Mesenchymal stem cell (in vitro differentiated cells and primary cell): ENCODE results near the gene AKAP9.
"Not testable (repeated sequence)": the region's sequence is repeated elsewhere in the genome, so short reads cannot be mapped to it uniquely, and the experiment has no call there.

Source experiments
- DNase-seq: peaks from one replicate; pipeline ENCODE4 v3.0.0-alpha.2; 2013
- H2AFZ ChIP-seq: one replicate; pipeline ENCODE4 v1.6.1; 2013; ENCODE audit warnings: low read depth, mild to moderate bottlenecking, control low read depth, inconsistent platforms, low read length, moderate library complexity
- H2AK5ac ChIP-seq: 2 replicates; pipeline ENCODE4 v1.6.1; 2013; ENCODE audit warnings: low read length, moderate library complexity, mild to moderate bottlenecking, inconsistent platforms; ENCODE audit not compliant: severe bottlenecking
- H2BK120ac ChIP-seq: one replicate; pipeline ENCODE4 v1.6.1; 2013; ENCODE audit warnings: low read depth, mild to moderate bottlenecking, inconsistent platforms, low read length, moderate library complexity
- H2BK12ac ChIP-seq, 2 experiments: one replicate each; pipeline ENCODE4 v1.6.1; 2013; ENCODE audit warnings: inconsistent platforms in 2 of 2, low read length in 2 of 2, mild to moderate bottlenecking in 2 of 2, moderate library complexity in 2 of 2, control low read depth in 1 of 2
- H2BK15ac ChIP-seq: one replicate; pipeline ENCODE4 v1.6.1; 2013; ENCODE audit warnings: mild to moderate bottlenecking, low read depth, inconsistent platforms; ENCODE audit not compliant: poor library complexity, severe bottlenecking
- H2BK5ac ChIP-seq: 2 replicates; pipeline ENCODE4 v1.6.1; 2013; ENCODE audit warnings: low read depth, mild to moderate bottlenecking, low read length, control low read depth, inconsistent platforms; ENCODE audit not compliant: poor library complexity, severe bottlenecking
- H3K14ac ChIP-seq, 2 experiments: one replicate each; pipeline ENCODE4 v1.6.1; 2013; ENCODE audit warnings: inconsistent platforms in 2 of 2, low read length in 2 of 2, control low read depth in 1 of 2, mild to moderate bottlenecking in 1 of 2, moderate library complexity in 1 of 2
- H3K18ac ChIP-seq, 2 experiments: one replicate each; pipeline ENCODE4 v1.6.1; 2013; ENCODE audit warnings: inconsistent platforms in 2 of 2, low read length in 2 of 2, control low read depth in 1 of 2, low read depth in 1 of 2, mild to moderate bottlenecking in 1 of 2
- H3K23ac ChIP-seq, 2 experiments: one replicate each; pipeline ENCODE4 v1.6.1; 2013; ENCODE audit warnings: inconsistent platforms in 2 of 2, low read length in 2 of 2, mild to moderate bottlenecking in 2 of 2, moderate library complexity in 2 of 2, control low read depth in 1 of 2
- H3K27ac ChIP-seq: 2 replicates; pipeline ENCODE4 v1.5.1; 2013; ENCODE audit warnings: mild to moderate bottlenecking, moderate library complexity, low read length, control low read depth, inconsistent platforms; ENCODE audit not compliant: poor library complexity, severe bottlenecking
- H3K27me3 ChIP-seq, 2 experiments: 2 replicates each; pipeline versions ENCODE4 v1.6.1 to v1.7.0; 2013; ENCODE audit warnings: low read length in 2 of 2, mild to moderate bottlenecking in 2 of 2, moderate library complexity in 2 of 2, control low read depth in 1 of 2, inconsistent platforms in 1 of 2; ENCODE audit not compliant: control insufficient read depth in 1 of 2, insufficient read depth in 1 of 2
- H3K36me3 ChIP-seq, 2 experiments: 2 replicates each; pipeline versions ENCODE4 v1.6.1 to v1.7.0; 2013; ENCODE audit warnings: low read length in 2 of 2, control low read depth in 1 of 2, inconsistent platforms in 1 of 2, low read depth in 1 of 2, mild to moderate bottlenecking in 1 of 2; ENCODE audit not compliant: insufficient read depth in 2 of 2, control insufficient read depth in 1 of 2
- H3K4ac ChIP-seq, 2 experiments: one replicate each; pipeline ENCODE4 v1.6.1; 2013; ENCODE audit warnings: inconsistent platforms in 2 of 2, low read length in 2 of 2, mild to moderate bottlenecking in 2 of 2, moderate library complexity in 2 of 2, control low read depth in 1 of 2, low read depth in 1 of 2
- H3K4me1 ChIP-seq: 2 replicates; pipeline ENCODE4 v1.6.1; 2013; ENCODE audit warnings: low read depth, low read length, control low read depth; ENCODE audit not compliant: control insufficient read depth, insufficient read depth
- H3K4me2 ChIP-seq: 2 replicates; pipeline ENCODE4 v1.6.1; 2013; ENCODE audit warnings: low read length, mild to moderate bottlenecking, inconsistent platforms; ENCODE audit not compliant: poor library complexity, severe bottlenecking
- H3K4me3 ChIP-seq, 2 experiments: 2 replicates each; pipeline versions ENCODE4 v1.5.1 to v1.7.0; 2013; ENCODE audit warnings: low read length in 2 of 2, mild to moderate bottlenecking in 2 of 2, control low read depth in 1 of 2, low read depth in 1 of 2; ENCODE audit not compliant: insufficient read depth in 1 of 2
- H3K79me1 ChIP-seq: replicated peaks from 2 replicates; pipeline ENCODE4 v1.6.1; 2013; ENCODE audit warnings: mild to moderate bottlenecking, control low read depth, low read length, inconsistent platforms; ENCODE audit not compliant: poor library complexity, severe bottlenecking
- H3K9ac ChIP-seq: 2 replicates; pipeline ENCODE4 v1.7.0; 2013; ENCODE audit warnings: mild to moderate bottlenecking, low read length, moderate library complexity
- H3K9me3 ChIP-seq: 2 replicates; pipeline ENCODE4 v1.7.0; 2013; ENCODE audit warnings: mild to moderate bottlenecking, low read length; ENCODE audit not compliant: control insufficient read depth
- H4K8ac ChIP-seq: one replicate; pipeline ENCODE4 v1.6.1; 2013; ENCODE audit warnings: inconsistent platforms, mild to moderate bottlenecking, low read length, moderate library complexity
- H4K91ac ChIP-seq: one replicate; pipeline ENCODE4 v1.6.1; 2013; ENCODE audit warnings: mild to moderate bottlenecking, low read length, inconsistent platforms
- WGBS: methylation state at CpG from one replicate; pipeline ENCODE4 v1.1.7; 2013; ENCODE audit warnings: mixed read lengths; 5-methylcytosine and 5-hydroxymethylcytosine counted together

AKAP9 gene

GRCh38 chr7:92026635-92027034, 86.0 kb downstream of the AKAP9 start:
- not testable (repeated sequence) for H3K9me3 ChIP-seq, H2BK12ac ChIP-seq, H3K4me2 ChIP-seq, H2BK120ac ChIP-seq, H2AK5ac ChIP-seq, H3K79me1 ChIP-seq, H3K27ac ChIP-seq, H3K18ac ChIP-seq, H3K9ac ChIP-seq, H3K4me1 ChIP-seq, H3K27me3 ChIP-seq, DNase-seq, H2AFZ ChIP-seq, H4K91ac ChIP-seq, H4K8ac ChIP-seq, H2BK5ac ChIP-seq, H3K23ac ChIP-seq, H3K4ac ChIP-seq, H3K14ac ChIP-seq, H2BK15ac ChIP-seq, H3K4me3 ChIP-seq
- 97% methylated on average over 24 of the region's 24 CpGs for WGBS
- peaks cover 17 to 52% of the 10 kb centered on the region in 2 experiments for H3K36me3 ChIP-seq

DNA sequence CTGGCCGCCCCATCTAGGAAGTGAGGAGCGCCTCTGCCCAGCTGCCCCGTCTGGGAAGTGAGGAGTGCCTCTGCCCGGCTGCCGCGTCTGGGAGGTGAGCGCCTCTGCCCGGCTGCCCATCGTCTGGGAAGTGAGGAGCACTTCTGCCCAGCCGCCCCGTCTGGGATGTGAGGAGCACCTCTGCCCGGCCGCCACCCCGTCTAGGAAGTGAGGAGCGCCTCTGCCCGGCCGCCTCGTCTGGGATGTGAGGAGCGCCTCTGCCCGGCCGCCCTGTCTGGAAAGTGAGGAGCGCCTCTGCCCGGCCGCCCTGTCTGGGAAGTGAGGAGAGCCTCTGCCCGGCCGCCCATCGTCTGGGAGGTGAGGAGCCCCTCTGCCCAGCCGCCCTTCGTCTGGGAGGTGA, 86.5 kb downstream of the AKAP9 start:
- not testable (repeated sequence) for H3K18ac ChIP-seq, H3K9ac ChIP-seq, H2AK5ac ChIP-seq, H3K9me3 ChIP-seq, H3K4ac ChIP-seq, H3K4me2 ChIP-seq, H2AFZ ChIP-seq, H3K4me1 ChIP-seq, H3K27ac ChIP-seq, H3K4me3 ChIP-seq, H2BK120ac ChIP-seq, H2BK5ac ChIP-seq, H4K8ac ChIP-seq, H2BK15ac ChIP-seq, H2BK12ac ChIP-seq, H3K23ac ChIP-seq, H4K91ac ChIP-seq, H3K79me1 ChIP-seq, H3K14ac ChIP-seq, H3K27me3 ChIP-seq, DNase-seq
- H3K36me3 ChIP-seq = peaks cover 17 to 51% of the 10 kb centered on the region in 2 experiments
- 95% methylated on average over 29 of the region's 29 CpGs for WGBS

- Histone ChIP-seq H3K23ac (no peak overlapping the region), H3K4me2 (no peak overlapping the region), H2BK5ac (no peak overlapping the region), H3K79me1 (peaks cover 5% of the 10 kb centered on the region), H3K4me1 (peaks cover 3% of the 10 kb centered on the region), H3K27ac (no peak overlapping the region), H3K4me3 (no peak overlapping the region), H3K9ac (no peak overlapping the region), H2BK12ac (no peak overlapping the region), H3K4ac (no peak overlapping the region), H3K27me3 (no peaks in the 10 kb centered on the region), H3K14ac (no peak overlapping the region), H2AK5ac (no peak overlapping the region), H2BK120ac (no peak overlapping the region), H2AFZ (no peak overlapping the region), H3K9me3 (no peaks in the 10 kb centered on the region), H4K8ac (no peak overlapping the region), H3K18ac (no peak overlapping the region), H3K36me3 (peaks cover 17 to 49% of the 10 kb centered on the region in 2 experiments), H2BK15ac (no peak overlapping the region), H4K91ac (no peak overlapping the region)
- 96% methylated on average over 1 of the region's 2 CpGs for WGBS
- no peak for DNase-seq
Measured at GRCh38 chr7:92028226-92028625, 87.6 kb downstream of the AKAP9 start.

GRCh38 chr7:92028686-92029085, 88.0 kb downstream of the AKAP9 start:
- Histone ChIP-seq H3K9ac (no peak overlapping the region), H3K18ac (no peak overlapping the region), H2AFZ (no peak overlapping the region), H2AK5ac (no peak overlapping the region), H3K4ac (no peak overlapping the region), H2BK5ac (no peak overlapping the region), H3K23ac (no peak overlapping the region), H3K27me3 (no peaks in the 10 kb centered on the region), H2BK120ac (no peak overlapping the region), H4K8ac (no peak overlapping the region), H3K79me1 (peaks cover 7% of the 10 kb centered on the region), H3K14ac (no peak overlapping the region), H3K4me3 (no peak overlapping the region), H4K91ac (no peak overlapping the region), H3K27ac (no peak overlapping the region), H3K4me2 (no peak overlapping the region), H3K9me3 (no peaks in the 10 kb centered on the region), H3K4me1 (peaks cover 3% of the 10 kb centered on the region), H2BK12ac (no peak overlapping the region), H3K36me3 (peaks cover 20 to 48% of the 10 kb centered on the region in 2 experiments), H2BK15ac (no peak overlapping the region)
- DNase-seq = no peak
- no CpG with 5 or more reads among the region's 1 CpG for WGBS
